Upper lobe of left lung (tissue), 4 donors: ENCODE data around the gene SLC35E4.

ENCODE experiments used
- CTCF ChIP-seq, 6 experiments: fragments of 450-650 bp in 4 of 6; fragments of 200-600 bp in 2 of 6; sonication (generic) in 2 of 6; IDR thresholded peaks; one replicate each; pipeline ENCODE4 v1.5.1; 2016 to 2019; ENCODE audit warnings: antibody characterized with exemption in 6 of 6
- EP300 ChIP-seq, 4 donors: sonication (generic); formaldehyde crosslinking; IDR thresholded peaks; one replicate each; pipeline ENCODE4 v1.5.1; 2017; ENCODE audit warnings: antibody characterized with exemption in 4 of 4, control low read depth in 2 of 4
- POLR2A ChIP-seq, 4 donors: fragments of 450-650 bp; IDR thresholded peaks; one replicate each; pipeline ENCODE4 v1.5.1; 2016 to 2017; ENCODE audit warnings: antibody characterized with exemption in 4 of 4, mild to moderate bottlenecking in 2 of 4
- POLR2AphosphoS5 ChIP-seq, 2 donors: sonication (generic); formaldehyde crosslinking; IDR thresholded peaks; one replicate each; pipeline ENCODE4 v1.5.1; 2017; ENCODE audit warnings: antibody characterized with exemption in 2 of 2

- no peak for TF ChIP-seq CTCF (IDR thresholded peaks at IDR 0.05)
- no peak for TF ChIP-seq POLR2AphosphoS5 (IDR thresholded peaks at IDR 0.05)
- no peak for TF ChIP-seq POLR2A (IDR thresholded peaks at IDR 0.05)
- TF ChIP-seq EP300 (IDR thresholded peaks at IDR 0.05): no peak
These were observed 15.0 kb downstream of the SLC35E4 start for GRCh38 chr22:30650508-30651116.
